Endothelial cell of umbilical vein (primary cell): ENCODE results near the gene RHOH.

ENCODE experiments used
- EZH2 ChIP-seq: IDR thresholded peaks from 2 replicates; pipeline ENCODE4 v1.6.1; 2012; ENCODE audit warnings: borderline replicate concordance, low read depth, mild to moderate bottlenecking, moderate library complexity, low read length, inconsistent platforms; ENCODE audit not compliant: severe bottlenecking
- JUN ChIP-seq: IDR thresholded peaks from 2 replicates; pipeline ENCODE4 v1.6.1; 2011; ENCODE audit warnings: borderline replicate concordance, low read depth; ENCODE audit not compliant: insufficient read length, insufficient read depth
- POLR2A ChIP-seq: IDR thresholded peaks from 2 replicates; pipeline ENCODE4 v1.6.1; 2012; ENCODE audit warnings: low read depth, mild to moderate bottlenecking, control low read depth, low read length
- POLR2AphosphoS5 ChIP-seq: IDR thresholded peaks from 2 replicates; pipeline ENCODE4 v1.6.1; 2012; ENCODE audit warnings: low read depth, mild to moderate bottlenecking, control low read depth, low read length, moderate library complexity; ENCODE audit not compliant: insufficient read depth
- TF ChIP-seq, protein P1 (sequence below), 2 donors: IDR thresholded peaks; 1 replicate in 1 of 2; 2 replicates in 1 of 2; pipeline ENCODE4 v1.5.1; 2011; ENCODE audit warnings: low read length in 2 of 2, mild to moderate bottlenecking in 2 of 2, moderate library complexity in 2 of 2, control low read depth in 1 of 2, inconsistent platforms in 1 of 2, low read depth in 1 of 2; ENCODE audit not compliant: insufficient read depth in 1 of 2; ENCODE audit errors: extremely low read depth in 1 of 2

DNA sequence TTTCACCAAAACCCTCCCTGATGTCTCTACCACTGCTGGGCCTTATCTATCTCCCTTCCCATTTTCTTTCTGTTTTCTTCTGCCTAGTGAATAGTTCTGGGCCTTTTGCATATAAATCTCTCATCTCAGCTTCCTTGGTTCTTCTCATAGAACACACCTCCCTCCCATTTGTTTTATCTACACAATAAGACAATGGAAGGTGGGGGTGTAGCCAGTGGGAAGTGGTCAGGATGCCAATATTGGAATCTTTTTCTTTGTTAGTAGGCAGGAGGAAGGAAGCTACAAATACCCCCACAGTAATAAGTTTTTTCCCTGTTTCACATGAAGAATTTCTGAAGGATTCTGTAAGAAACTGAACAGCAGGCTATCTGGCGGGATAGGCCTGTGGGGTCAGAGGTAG is 30.9 kb upstream of the RHOH start:
- TF ChIP-seq POLR2A (no peak), JUN (no peak), POLR2AphosphoS5 (no peak), EZH2 (no peak)
- TF ChIP-seq, protein P1, sequence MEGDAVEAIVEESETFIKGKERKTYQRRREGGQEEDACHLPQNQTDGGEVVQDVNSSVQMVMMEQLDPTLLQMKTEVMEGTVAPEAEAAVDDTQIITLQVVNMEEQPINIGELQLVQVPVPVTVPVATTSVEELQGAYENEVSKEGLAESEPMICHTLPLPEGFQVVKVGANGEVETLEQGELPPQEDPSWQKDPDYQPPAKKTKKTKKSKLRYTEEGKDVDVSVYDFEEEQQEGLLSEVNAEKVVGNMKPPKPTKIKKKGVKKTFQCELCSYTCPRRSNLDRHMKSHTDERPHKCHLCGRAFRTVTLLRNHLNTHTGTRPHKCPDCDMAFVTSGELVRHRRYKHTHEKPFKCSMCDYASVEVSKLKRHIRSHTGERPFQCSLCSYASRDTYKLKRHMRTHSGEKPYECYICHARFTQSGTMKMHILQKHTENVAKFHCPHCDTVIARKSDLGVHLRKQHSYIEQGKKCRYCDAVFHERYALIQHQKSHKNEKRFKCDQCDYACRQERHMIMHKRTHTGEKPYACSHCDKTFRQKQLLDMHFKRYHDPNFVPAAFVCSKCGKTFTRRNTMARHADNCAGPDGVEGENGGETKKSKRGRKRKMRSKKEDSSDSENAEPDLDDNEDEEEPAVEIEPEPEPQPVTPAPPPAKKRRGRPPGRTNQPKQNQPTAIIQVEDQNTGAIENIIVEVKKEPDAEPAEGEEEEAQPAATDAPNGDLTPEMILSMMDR (IDR thresholded peaks at IDR 0.05; ENCODE audit: extremely low read depth in 1 of 2, insufficient read depth in 1 of 2, low read depth in 1 of 2, low read length in 2 of 2): no peak
